Stimulated activated CD8-positive, alpha-beta memory T cell treated with anti-CD3 and anti-CD28 coated beads, Interleukin-2, amount 100 ng/mL, for 48 hours (primary cell): ENCODE measurements around the gene MSL3.

Experiments used
- DNase-seq, 2 donors: peaks; one replicate each; pipeline ENCODE4 v3.0.0-alpha.2; 2020; ENCODE audit warnings: low read depth in 2 of 2

The MSL3 gene

DNA sequence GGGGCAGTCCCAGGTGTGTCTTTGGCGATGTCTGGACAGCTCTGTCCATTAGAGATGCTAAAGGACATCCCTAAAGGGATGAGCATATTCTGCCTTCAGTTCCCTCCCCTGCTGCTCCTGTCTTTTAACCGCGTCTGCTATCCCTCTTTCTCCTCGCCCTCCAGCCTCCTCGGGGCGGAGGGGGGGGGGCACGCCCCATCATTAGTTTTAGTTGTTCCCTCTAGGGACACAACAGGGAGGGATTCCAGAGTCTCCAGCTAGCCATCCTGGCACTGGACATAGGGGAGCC is 1.1 kb downstream of the MSL3 start:
- no peak for DNase-seq

DNA sequence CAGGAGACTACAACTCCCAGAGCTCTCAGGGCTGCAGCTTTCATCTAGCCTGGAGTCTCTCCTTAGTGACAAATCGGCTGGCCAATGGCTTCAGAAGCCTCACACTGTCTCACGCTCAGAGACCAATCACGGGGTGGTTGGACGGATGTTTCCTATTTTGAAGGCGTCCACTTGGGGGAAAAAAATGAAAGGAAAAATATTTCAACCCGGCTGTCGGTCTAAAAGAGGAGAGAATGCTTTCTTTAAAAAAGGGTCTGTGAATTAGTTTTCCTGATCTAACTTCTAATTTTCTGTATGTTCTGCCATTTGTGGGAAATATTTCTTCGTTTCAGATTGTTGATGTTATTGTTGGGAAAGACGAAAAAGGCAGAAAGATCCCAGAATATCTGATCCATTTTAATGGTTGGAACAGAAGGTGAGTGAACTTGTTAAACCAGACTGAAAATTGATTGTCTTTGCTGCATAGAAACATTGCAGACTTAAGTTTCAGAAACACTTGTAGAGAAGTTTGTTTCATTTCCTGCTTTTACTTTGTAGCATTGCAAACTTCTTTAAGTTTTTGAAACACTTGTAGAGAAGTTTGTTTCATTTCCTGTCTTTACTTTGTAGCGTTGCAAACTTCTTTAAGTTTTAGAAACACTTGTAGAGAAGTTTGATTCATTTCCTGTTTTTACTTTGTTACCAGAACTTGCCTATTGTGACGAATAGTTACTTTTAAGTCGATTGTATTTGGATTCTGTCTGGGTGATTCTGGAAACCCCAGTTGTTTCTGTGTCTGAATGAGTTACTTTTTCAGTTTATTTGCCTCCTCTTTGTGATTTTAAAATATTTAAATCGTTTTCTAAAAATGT is 1.6 kb downstream of the MSL3 start:
- peak; percentile 24 to 31 for DNase-seq

DNA sequence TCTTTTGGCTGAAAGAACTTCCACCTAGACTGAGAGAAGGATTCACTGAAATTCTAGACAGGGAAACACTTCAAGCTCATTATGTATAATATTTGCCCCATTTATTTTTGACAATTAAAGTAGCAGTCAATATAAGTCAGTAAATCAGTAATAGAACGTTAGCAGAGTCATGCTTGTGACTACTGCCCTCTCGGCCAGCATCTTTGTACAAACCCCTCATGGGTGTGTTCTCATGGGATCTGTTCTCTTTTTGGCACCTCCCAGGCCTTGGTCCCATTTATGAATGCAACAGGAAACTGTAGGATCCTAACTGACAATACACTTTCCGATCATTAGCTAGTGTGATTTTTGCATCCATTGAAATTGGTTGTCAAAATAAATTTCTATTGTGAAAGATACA is 2.9 kb downstream of the MSL3 start:
- no peak for DNase-seq

DNA sequence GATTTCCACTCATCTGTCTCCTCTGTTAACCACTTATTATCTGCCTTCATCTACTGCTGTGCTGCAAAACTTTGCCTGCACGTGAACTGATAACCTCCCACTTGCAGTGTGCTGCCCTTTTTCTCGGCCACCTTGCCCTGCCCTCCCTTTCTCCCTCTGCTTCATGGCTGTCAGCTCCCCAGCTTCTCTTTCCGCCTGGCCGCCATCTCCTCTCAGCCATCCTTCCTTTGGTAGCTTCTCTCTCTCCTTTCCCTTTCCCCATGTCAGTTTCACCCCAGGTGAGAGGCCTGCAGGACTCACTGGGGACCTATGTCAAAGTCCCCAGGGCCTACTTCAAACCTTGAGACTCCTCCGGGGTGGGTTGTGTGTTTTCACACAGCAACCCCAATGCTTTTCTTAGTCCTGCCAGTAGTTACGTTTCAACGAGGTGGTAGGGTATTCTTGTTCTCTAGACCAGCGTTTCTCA is 6.6 kb downstream of the MSL3 start:
- no peak for DNase-seq

DNA sequence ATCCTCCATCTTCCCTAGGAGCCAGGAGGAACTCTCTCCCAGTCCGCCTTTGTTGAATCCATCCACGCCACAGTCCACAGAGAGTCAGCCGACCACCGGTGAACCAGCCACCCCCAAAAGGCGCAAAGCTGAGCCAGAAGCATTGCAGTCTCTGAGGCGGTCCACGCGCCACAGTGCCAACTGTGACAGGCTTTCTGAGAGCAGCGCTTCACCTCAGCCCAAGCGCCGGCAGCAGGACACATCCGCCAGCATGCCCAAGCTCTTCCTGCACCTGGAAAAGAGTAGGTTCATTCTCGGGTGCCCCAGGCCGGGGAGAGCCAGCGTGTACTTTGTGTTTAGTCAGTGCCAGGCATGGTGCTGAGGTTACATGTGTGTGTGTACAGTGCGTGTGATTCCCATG is 7.4 kb downstream of the MSL3 start:
- no peak for DNase-seq

DNA sequence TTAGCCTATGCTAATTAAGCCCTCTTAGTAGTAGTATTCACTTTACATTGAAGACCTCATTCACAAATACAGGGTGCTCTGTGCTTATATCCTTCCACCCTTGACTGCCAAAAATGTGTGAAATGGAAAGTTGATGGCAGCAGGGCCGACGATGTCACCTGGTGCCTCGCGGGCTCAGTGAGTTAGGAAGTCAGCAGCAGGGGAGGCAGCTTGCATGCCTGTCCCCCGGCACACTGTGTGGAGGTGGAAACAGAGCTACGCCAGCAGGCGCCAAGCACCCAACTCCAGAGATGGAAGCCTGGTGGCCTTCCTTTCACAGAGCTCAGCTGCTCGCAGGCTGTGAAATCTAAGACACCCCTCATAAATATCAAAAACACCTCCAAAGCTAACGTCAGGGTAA is 8.4 kb downstream of the MSL3 start:
- DNase-seq: no peak

DNA sequence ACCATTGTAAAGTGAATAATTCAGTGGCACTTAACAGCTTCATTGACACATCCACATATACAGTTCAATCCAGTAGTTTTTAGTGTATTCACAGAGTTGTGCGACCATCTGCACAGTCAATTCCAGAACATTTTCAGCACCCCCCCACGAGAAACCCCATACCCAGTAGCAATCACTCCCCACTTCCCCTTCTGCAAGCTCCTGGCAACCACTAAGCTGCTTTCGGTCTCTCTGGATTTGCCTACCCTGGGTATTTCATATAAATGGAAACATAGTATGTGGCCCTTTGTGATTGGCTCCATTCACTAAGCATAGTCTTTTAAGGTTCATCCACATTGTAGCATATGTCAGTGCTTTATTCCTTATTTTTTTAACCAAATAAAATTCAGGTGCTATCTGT is 10.0 kb downstream of the MSL3 start:
- DNase-seq: no peak

DNA sequence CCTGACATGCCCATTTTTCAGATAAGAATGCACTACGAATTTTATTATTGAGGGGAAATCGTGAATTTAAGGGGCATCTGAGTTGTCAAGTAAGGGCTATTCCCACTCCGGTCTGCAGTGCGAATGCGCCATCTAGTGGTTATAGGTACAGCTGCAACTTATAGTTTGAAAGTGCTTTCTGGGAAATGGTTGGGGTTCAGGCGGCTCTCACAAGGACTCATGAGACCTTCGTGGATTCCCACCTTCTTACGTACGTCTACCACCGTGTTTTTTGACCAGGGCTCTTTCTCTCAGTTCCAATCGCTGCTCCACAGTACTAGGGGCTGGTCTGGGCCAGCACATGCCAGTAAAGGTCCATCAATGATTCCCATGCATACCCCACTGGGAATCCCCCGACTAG is 12.3 kb downstream of the MSL3 start:
- no peak for DNase-seq

DNA sequence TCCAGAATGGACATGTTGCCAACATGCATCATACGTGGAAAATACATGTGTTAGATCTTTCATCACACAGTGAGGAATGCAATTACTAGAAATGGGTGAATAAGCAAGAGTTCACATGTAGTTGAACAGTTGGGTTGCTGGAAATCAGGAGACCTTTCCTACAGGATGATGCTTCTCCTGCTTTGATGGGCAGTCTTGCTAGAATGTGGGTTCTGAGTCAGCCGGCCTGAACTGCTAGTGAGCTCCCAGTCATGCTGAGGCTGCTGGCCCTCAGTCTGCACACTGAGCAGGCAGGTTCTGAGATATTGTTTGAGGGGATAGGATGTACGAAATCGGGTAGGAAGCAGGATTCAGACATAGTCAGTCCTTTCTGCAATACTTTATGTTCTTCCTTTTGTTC is 20.2 kb downstream of the MSL3 start:
- no peak for DNase-seq

DNA sequence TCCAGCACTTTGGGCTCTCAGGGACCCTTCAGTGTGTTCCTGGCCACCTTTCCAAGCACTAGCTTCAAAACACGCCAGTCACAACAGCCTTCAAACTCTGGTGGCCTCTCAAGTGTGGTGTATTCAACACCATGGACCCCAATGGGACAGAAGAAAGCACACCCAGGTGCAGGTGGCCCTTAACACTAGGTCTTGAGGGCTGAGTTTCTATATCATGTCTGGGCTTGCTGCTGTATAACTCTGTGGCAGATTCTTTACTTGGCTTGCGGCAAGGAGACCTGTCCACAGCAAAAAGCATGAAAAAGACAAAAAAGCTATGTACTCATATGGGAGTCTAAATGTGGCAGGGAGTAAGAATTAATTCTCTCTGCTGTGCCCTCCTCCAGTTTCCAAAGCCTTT is 23.1 kb downstream of the MSL3 start:
- no peak for DNase-seq

DNA sequence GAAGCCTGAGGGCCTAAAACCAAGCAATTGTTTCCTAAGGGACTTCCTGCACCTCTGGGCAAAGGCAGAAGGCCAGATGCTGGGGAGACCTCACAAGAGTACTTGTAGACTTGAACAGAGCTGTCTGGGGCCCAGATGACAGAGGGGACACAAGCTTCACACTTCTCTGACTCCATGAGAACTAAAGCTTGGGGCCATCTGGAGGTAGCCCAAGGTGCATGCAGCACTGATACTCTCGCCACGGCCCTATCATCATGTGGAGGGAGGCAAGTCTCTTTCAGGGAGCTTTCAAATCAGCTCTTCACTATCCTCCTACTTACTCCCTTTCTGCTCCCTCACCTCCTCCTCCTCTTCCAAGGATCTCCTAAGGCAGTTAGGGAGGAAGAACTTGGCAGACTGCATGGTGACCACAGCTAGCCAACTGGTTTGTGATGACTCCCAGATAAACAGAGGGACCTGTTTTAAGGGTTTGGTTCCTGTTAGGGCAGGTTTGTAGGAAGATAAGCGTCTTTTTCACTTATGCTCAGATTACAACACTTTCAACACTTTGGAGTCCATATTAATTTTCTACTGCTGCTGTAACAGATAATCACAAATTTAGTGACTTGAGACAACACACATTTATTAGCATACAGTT is 23.8 kb downstream of the MSL3 start:
- DNase-seq: no peak

DNA sequence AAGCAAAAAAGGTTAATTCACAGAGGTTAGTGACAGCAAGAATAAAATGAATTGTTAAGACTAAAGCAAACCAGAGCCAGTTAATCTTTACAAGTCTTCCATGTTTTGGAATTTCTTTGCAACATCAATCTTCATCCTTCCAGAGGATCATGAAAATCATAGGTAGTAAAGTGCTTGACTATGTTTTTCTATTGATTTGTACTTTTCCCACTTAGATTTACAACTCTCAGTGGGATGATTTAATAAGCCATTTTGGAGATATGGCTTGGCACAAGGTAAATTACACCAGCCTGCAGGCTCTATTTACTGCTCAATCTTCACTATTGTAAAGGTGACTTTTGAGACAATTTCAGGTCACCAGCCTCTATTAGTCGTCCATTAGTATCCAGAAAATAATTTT is 26.5 kb downstream of the MSL3 start:
- no peak for DNase-seq

DNA sequence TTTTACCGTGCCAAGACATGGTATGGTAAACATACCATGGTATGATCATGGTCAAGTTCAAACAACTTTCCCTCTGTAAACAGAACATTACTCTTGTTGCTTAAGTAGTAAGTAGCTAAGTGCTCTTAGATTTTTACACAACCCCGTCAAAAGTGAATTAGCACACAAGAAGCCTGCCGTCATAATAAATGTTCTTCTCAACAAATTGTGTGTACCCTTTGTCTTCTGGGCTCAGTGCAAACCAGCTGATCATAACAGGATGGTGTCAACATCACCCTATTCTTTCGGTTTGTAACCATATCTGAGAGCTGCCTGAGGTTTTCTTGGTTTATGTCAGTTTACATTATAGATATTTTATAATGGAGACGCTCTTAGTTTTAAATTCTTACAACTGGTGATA is 28.8 kb downstream of the MSL3 start:
- DNase-seq: no peak

DNA sequence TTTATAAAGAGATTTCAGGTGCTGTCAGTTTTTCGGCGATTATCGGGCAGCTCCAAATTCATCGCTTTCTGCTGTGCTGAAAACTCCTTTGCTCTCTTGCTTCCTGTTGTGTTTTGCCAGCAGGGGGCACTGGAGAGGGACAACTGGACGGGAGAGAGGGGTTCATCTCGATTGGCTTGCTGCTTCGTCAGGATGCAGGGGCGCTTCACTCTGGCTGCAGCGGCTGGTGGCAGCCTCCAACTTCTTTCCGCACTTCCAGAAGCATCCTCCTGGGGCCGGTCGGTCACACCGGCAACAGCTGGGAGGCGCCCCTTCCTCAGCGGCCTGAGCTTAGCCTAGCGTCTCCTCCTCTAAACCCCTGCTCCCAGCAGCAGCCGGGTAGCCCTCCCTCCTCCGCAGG is 29.5 kb downstream of the MSL3 start:
- peak; percentile 50 for DNase-seq

DNA sequence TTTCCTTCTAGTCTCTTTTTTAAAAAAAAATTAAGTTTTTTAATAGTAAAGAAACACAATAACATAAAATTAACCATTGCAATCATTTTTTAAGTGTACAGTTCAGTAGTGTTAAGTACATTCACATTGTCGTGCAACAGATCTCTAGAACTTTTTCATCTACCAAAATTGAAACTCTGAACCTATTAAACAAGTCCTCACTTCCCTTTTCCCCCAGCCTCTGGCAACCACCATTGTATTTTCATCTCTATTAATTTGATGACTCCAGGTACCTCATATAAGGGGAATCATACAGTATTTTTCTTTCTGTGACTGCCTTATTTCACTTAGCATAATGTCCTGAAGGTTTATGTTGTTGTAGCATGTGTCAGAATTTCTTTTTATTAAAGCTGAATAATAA is 31.8 kb downstream of the MSL3 start:
- DNase-seq: no peak

DNA sequence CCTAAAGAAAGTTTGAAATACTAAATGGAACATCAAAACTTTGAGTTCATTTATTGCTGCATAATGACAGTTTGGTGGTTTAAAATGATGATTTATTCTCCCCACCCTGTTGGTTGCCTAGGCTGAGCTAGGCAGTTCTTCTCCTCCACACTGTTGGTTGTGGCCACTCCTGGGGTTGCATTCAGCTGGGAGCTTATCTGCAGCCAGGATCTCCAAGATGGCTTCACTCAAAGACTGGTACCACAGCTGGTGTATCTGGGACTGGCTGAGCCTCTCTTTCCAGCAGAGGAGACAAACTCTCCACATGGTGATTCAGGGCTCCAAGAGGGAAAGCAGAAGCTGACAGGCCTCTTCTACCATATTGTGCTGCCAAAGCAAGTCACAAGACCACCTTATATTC is 33.1 kb downstream of the MSL3 start:
- no peak for DNase-seq

DNA sequence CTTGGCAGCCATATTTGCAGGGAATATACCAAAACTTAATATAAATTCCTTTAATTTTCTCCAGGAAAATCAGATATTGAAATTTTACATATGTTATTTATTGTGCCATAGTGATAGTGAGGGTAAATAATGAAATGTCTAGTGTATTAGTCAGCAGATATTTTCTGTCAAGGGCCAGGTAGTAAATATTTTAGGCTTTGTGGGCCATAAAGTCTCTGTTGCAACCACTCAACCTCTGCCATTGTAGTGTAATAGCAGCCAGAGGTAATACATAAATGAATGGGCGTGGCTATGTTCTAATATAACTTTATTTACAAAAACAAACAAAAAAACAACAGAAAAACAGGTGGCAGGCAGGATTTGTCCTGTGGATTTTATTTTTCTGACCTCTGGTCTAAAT is 33.5 kb downstream of the MSL3 start:
- DNase-seq: no peak

DNA sequence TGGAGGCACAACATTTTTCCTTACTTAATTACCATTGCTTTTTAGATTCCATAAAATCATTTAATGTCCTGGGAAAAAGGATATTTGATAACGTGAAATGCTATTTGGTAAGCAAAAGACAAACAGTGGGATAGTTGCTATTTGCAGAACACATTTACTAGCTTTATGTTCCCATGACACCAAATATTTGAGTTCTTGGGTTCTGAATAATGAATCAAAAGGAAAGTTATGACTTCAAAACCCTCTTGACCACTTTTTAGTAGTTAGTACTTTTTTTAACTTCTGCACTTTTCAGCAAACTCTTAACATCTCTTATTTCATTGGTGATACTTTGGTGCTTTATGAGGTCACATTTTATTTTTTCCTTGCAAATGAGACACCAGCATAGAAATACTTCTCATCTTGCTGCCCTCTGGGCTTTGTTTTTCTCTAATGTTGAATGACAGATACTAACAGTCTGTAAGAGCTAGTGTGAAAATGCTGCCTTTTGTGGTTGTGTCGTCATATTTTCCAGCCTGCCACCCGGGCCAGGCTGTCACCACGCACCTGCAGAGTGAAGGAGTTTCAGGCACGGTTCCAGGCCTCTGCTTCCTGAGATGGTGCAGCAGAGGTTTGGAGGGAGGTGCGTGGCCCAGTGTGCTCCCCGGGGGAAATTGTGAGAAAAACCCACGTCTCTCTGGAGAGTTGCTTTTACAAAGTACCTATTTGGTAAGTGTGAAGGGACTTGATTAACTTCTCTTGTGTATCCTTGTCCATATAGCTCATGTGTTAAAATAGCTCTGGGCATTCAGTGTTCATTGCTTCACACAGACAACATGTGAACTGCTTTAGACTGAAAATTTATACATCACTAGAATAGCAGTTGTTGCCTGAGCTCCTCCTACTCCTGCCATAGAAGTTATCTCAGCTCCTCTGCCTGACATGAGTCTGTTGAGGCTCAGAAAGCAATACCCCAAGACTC is 34.7 kb downstream of the MSL3 start:
- peak; percentile 46 for DNase-seq

DNA sequence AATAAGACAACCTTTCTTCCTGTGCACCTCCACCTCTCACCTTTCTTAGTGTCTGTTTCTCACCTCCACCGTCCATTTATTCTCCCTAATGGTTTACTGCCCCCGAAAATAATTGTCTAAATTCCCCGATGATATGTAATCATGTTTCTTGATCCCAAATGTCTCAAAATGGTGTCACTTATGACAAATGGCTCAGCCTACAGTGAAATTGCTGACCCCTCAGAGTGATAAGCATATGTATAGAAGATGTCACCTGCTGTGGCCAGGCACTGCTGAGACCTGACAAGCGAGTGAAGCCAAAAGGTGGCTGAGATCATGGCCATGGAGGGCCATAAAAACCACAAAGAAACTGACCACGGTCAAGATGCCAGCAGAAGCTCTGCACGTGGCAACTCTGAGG is 35.7 kb downstream of the MSL3 start:
- DNase-seq: no peak

DNA sequence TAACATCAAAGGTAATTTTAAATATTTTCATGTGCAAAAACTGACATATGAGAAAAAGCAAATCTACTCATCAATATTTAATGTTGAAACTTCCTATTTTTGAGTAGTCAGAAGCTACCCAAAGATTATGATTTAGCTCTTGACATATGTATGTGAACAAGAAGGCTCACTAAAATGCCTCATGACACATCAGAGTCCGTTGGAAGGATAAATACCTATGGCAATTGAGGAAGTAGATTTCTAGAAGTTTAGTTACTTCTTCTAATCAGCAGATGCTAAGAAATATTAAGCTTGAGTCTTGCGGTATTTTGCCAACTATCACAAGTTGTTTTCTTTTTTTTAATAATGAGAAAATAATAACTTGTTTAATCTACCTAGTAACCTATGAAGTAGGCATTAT is 55.3 kb downstream of the MSL3 start:
- DNase-seq: no peak
